SH-SY5Y (cell line): ENCODE data around the gene NAIP.

Experiments used
- GATA2 ChIP-seq: IDR thresholded peaks from 2 replicates; pipeline ENCODE4 v1.6.1; 2011; ENCODE audit warnings: mild to moderate bottlenecking, low read depth, low read length
- GATA3 ChIP-seq: IDR thresholded peaks from 2 replicates; pipeline ENCODE4 v1.6.1; 2011; ENCODE audit warnings: low read depth, mild to moderate bottlenecking, low read length, moderate library complexity

DNA sequence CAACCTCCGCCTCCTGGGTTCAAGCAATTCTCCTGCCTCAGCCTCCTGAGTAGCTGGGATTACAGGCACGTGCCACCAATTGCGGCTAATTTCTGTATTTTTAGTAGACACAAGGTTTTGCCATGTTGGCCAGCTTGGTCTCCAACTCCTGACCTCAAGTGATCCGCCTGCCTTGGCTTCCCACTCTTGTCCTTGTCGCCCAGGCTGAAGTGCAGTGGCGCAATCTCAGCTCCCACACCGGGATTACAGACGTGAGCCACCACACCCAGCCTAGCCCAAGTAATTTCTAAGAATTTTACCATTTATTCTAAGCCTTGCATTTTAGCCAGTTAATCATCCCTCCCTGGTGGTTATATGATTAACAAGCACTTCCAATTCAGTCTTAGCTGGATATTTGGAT lies 11.0 kb downstream of the NAIP start:
- TF ChIP-seq GATA3: no peak
- TF ChIP-seq GATA2: no peak
